Fibroblast of skin of left quadriceps (primary cell): ENCODE data around the gene IGSF5.
"Not testable (repeated sequence)": the region's sequence is repeated elsewhere in the genome, so short reads cannot be mapped to it uniquely, and the experiment has no call there.

Experiments used
- DNase-seq, 2 experiments: peaks; one replicate each; pipeline ENCODE4 v3.0.0-alpha.2; 2013; ENCODE audit warnings: low read depth in 2 of 2

The IGSF5 gene

DNA sequence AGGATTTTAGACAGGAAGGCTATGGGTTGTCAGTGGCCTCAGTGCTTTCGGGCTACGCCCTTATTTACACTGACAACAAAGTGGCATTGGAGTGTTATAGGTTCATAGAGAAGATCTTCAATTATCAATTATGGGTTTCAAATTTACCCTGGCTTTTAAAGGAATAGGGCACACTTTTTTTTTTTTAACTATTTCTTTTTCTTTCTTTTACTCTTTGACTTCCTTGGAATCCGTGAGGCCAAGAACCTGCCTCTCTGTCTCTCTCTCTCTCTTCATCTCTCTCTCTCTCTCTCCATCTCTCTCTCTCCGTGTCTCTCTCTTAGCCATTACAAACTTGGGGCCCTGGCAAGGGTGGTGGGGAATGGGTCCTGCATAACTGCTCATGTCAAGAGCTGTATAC is at the start of gene IGSF5:
Gene IGSF5, plus strand, starts transcription at position 301 of the 400 bp plus-strand sequence. CDS start 327 bp downstream, outside the sequence.
- DNase-seq: not testable (repeated sequence)

DNA sequence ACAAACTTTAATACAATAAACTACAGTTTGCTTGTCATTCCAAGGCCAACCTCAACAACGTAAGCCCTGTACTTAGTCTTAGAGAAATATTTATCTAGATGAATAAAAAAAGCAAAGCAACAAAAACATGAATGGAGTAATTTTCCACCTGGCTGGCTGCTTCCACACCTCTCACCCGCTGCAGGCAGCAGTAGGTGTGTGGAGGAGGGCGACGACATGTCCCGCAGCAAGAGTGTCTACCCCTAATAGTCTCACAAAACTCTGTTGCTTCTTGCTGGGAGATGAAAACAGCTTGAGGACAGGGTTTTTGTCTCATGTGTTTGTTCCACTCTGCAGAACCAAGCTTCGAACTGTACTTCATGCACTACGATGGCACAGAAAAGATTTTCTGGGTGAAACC is 48.8 kb upstream of the IGSF5 start:
- DNase-seq: no peak

DNA sequence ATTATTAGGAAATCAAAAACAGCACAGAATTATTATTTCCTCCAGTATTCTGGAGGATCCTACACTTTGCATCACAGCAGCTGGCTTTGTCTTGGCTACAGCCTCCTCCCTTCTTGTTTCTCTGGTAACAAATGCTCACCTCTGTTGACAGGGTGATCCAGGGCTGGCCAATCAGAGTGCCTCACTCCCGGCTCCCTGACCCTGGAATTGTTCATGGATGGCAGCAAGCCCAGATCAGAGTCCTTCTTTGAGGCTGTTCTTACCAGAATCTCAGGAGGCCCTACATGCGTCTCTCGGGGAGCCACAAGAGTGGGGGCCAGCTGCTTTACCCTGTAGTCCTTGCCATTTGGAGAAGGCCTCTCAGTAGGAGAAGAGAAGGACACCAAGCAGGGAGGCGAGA is 48.4 kb upstream of the IGSF5 start:
- DNase-seq: no peak

DNA sequence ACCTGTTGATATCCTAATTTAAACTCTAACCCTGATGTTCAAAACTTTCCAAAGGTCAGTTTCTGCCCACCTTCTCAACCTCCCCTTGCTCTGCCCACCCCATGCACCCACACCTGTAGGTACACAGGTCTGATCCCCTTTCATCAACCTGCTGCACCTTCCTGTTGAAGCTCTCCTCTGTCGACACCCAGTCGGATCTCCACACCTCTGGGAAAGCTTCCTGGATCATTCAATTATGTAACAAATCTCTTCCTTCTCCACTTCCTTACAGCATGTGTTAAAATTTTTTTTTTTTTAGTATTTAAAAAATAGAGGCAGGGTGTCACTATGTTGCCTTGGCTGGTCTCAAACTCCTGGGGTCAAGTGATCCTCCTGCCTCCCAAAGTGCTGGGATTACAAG is 44.7 kb upstream of the IGSF5 start:
- no peak for DNase-seq

DNA sequence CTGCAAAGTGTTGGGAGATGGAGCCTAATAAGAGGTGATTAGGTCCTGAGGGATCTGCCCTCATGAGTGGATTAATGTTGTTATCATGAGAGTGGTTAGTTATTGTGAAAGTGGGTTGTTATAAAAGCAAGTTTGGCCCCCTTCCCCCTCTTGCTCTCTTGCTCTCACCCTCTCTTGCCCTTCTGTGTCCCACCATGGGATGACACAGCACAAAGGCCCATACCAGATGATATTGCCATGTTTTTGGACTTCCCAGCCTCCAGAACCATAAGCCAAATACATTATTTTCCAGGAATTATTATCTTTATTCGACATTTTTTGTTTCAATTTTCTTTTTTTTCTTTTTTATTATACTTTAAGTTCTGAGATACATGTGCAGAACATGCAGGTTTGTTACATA is 41.4 kb upstream of the IGSF5 start:
- DNase-seq: no peak

DNA sequence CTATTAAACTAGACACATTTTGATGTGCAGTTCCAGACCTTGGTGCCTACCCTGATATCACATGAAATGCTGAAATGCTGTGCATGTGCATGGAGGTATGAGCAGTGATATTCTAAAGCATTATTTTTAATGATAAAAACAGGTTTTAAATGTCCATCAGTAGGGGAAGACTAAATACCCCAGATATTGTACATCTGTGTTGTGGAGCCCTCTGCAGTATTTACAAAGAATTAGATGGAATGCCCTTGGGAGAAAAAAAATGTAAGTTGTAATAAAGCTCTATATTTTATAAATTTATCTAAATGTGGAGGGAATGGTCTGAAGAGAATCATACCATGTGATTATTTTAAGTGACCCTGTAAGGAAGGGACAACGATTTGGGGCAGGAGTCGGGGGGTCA is 39.1 kb upstream of the IGSF5 start:
- peak; percentile 3 to 6 for DNase-seq

DNA sequence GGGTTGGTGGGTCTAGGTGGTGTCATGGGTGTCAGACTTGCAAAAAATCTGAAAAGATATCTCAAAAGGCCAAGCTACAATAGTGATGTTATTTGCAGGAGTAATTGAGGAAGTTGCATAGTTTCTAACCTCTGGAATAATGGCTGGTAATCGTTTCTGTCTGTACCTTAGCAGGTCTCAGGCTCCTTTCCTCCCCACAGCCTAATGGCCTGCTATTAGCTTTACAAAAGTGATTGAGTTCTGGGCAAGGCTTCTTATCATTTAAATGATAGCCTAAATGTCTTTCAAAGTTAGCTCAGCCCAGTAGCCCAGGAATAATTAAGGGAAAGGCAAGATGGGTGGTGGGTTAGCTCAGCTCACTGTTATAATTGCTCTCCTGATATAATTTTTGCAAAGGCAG is 37.7 kb upstream of the IGSF5 start:
- no peak for DNase-seq

DNA sequence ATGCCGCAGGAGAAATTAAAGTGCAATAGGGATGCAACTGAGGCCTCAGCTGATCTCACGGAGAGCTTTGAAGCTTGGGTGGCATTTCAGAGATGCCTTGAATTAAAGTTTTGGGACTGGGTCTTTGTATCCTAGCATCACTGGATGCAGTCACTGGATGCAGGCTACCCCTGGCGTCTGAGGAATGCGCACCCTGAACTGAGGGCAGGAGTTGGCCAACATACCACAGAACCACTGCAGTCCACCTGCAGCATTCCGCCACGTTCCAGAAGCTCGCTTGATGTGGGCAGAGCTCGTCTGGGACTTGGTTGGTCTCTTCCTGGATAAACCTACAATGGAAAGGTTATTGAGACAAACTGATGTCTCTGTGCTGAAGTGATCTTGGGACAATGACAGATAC is 34.1 kb upstream of the IGSF5 start:
- DNase-seq: no peak

DNA sequence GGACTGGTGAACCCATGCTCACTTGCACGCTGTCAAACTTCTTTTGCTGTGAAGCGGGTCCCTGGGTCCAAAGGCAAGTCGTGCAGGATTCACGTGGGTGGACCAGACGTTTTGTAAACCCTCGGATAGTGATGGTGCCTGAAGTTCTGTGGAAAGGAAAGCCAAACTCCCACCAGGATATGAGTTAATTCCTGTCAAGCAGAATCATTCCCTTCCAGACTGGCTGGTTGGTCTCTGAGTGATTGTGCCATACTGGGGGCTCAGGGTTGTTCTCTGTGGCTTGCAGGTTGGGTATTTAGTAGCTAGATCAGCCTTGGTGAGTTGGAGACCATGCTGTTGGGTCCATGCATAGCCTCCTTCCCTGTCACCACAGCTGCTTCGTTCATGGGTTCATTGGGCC is 32.7 kb upstream of the IGSF5 start:
- no peak for DNase-seq

DNA sequence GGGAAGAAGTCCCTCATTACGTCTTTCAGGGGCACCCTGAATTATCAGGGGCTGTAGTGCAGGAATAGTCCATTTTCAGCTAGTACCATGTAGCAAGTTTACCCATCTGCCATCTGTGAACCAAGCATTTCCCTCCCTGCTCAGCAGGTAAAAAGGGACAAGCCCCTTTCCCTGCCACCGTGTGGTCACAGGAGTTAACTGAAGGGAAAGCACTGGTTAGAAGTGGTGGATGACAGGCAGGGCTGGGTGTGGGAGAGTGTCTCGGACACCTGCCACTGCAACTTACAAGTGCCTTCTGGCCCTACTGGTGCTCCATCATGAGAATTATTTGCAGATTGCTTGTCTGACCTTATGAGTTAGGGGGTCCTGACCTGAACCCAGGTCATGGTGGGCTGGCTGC is 32.0 kb upstream of the IGSF5 start:
- no peak for DNase-seq

DNA sequence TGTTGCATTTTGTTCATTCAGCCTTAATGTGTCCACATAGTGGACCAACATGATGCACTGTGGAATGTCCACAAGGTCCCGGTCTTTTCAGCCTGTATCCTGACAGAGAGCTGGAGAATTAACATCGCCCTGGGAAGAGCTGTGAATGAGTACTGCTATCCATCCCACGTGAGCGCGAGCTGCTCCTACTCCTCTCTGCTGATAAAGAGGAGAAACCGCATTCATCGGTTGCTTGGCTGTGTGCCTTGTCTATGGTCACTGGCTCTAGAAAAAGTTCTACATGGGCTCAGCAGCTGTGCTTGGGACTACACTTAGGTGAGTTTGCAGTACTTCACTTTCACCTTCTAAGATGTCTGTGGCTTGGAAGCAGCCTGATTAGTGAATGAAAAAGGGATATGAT is 31.1 kb upstream of the IGSF5 start:
- no peak for DNase-seq

DNA sequence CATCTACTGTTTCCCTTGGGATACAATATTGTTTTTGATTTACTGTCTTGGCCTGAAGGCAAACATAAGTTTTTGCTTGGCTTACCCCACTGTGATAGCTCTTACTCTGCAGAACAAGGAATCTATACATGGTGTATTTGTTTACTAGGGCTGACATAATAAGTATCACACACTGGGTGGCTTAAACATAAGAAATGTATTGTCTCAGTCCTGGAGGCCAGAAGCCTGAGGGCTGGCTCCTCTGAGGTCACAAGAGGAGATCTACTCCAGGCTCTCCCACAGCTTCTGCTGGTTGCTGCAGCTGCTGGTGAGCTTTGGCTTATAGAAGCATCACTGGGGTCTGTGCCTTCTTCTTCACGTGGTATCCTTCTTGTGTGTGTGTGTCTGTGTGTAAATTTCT is 30.7 kb upstream of the IGSF5 start:
- no peak for DNase-seq

DNA sequence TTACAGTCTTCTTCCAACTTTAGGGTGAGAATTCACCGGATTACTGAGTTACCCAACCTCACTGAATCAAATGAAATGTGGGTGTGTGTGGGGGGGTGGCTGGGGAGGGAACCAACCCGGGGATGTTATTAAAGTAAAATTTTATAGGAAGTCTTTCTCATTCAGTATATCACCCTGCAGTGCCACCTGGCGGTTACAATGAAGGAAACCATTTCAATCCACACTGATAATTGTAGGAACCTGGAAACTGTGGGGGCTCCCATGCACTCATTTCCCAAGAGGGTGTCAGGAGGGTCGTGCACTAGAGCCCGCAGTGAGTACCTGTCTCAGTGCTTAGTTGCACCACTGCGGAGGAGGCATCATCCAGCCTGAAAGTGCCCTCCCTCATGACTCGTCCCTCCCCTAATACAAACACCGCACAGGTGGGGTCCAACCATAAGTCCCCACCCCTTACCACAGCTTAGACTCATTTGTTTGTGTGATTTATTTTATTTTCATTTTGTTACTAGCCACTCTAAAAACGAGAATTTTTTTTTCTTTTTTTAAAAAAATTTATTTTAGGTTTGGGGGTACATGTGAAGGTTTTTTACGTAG is 29.1 kb upstream of the IGSF5 start:
- DNase-seq: peak; percentile 11 to 15

DNA sequence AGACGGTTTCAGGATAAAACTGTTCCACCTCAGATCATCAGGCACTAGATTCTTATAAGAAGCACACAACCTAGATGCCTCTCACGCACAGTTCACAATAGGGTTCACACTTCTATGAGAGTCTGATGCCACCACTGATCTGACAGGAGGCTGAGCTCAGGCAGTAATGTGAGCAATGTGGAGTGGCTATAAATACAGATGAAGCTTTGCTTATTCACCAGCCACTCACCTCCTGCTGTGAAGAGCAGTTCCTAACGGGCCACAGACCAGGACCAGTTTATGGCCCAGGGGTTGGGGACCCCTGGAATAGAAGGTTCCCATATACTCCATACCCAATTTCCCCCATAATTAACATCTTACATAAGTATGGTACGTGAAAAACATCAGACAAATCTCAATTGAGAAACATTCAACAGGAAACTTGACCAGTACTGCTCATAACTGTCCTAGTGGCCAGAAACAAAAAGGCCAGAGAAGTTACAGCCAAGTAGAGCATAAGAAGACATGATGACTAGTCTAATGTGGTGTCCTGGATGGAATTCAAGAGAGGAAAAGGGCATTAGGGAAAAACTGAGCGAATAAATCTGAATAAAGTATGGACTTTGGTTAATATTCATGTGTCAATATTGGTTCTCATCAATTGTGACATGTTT is 24.7 kb upstream of the IGSF5 start:
- no peak for DNase-seq

DNA sequence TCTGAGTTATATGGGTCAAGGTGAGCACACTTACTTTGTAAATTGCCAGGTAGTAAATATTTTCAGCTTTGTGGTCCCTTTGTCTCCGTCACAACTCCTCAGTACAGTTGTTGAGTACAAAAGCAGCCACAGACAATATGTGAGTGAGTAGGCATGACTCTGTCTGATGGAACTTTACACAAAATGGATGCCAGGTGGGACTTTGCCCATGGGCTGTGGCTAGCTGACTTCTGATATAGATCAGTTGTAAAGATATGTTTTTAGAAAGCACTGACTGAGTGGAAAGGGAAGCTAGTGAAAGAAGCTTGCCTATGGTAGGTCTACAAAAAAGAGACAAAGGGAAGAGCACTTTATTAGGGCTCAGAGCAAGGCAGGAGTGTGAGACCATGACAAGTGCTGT is 23.1 kb upstream of the IGSF5 start:
- no peak for DNase-seq

DNA sequence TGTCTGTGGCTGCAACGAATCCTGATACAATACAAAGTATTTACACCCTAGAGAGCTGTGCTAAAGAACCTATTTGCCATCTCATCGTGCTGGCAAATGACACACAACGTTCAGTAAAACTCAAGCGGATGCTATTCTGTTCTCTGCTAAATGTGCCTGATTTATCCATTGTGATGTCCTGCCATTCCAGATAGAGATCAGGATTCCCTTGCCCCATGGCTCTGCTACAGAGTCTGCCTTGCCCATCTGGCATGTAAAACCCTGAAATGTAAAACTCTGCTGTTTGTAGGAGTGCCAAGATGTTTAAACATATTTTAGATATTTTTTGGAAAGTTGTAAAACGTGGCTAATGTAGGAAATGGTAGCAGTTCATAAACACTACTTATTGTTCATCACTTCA is 20.0 kb upstream of the IGSF5 start:
- no peak for DNase-seq

DNA sequence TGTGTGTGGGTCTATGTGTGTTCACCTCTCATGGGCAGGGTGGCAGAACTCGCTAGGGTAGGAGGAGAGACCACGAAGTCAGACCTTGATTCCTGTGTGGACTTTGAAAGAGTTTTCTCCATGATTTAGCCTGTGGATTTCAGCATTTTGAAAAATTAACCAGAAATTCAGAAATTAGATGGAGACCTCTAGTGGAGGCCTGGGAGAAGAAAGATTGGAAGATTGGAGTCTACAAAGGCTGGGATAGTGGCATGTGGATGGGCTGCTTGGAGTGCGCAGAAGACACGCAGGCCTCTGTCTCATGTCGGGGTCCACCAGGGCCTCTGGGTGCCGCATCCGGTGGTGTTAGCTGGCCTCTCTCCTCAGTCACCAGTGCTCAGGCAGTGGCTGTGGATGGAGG is 18.9 kb upstream of the IGSF5 start:
- no peak for DNase-seq

DNA sequence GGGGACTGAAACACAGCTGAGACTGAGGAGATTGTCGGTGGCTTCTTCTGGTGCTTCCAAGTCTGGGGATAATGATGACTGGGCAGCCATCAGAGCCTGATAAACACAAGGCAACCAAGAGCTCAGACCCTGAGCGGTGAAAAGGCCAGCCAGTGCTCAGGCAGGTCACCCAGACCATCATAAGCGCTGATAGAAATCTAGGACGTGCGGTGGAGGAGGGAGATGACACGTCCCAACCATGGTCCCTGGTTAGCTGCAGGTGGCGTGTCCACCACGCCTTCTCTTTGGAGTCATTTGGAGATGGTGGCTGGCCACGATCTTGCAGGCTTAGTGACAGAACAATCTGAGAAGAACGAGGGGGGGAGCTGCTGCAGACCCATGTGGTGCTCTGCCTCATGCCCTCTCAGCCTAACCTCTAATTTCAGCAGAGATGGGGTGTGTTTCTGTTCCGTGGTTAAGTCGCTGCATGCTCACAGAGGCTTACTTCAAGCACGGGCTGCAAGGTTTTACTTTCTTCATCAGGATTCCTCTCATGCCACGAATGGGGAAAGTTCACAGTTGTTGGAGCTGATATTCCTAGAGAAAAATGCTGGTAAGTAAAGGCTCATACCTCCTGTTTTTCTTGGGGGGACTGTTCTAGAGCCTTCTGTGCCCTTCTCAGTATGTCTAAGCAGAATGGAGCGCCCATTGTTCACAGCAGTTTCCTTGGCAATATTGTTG is 17.4 kb upstream of the IGSF5 start:
- DNase-seq: no peak

DNA sequence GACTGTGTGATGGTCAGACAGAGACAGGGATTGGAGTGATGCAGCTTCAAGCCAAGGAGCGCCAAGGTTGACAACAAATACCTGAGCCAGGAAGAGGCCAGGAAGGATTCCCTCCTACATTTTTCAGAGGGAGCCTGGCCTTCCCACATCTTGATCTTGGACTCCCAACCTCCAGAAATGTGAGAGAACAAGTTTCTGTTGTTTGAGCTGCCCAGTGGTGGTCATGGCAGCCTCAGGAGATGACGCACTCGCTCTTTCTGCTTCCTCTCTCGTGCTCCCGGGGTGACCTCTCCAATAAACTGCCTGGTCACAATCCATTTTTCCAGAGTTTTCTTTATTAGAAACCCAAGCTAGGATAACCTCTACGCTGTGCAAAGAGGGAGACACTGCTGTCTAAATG is 16.6 kb upstream of the IGSF5 start:
- no peak for DNase-seq

DNA sequence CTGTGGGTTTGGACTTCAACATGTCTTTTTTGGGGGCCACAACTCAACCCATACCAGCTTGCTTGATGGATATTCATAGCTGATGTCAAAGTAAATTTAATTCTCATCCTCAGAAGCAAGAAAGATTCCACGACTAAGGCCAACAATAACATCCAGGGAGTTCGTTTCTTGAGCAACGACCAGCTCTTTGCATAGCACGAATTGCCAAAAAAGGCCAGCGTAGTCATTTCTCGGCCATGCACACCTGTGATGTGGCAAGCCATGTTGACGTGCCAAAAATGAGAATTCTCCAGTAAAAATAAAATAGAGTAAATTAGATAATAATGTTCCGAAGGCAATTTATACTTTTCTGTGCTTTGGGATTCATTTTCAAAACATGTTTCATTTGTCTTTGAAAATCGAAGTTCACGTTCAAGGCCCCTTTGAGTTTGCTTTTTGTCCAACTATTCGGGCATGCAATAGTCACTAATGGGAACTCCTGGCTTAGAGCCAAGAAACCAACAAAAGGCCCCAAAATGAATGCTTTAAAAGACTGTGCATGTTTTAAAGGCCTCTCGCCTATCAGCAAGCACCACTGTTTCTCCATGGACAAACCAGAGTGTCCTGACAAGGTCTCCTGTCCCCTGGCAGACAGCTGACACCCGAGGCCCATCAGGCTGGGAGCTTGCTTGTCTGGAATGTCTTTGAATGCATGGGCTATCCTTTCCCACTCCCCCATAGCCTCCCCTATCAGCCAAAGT is 14.4 kb upstream of the IGSF5 start:
- DNase-seq: no peak

DNA sequence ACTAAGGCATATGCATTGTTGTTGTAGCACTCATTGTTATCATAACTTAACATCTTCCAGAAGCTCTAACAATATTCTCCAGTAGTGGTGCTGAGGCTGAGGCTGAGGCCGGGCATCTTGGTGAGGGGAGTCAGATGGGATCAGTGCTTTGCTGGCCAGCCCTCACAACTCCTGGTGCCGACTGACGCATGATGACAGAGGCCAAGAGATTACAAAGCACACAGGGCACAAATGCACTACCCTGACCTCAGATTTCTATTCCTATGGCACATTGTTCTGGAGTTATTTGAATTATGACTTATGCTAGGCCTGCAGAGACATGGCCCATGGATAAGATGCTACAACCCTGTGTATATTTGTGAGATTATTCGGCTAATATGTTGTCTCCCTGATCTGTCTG is 8.3 kb upstream of the IGSF5 start:
- no peak for DNase-seq

DNA sequence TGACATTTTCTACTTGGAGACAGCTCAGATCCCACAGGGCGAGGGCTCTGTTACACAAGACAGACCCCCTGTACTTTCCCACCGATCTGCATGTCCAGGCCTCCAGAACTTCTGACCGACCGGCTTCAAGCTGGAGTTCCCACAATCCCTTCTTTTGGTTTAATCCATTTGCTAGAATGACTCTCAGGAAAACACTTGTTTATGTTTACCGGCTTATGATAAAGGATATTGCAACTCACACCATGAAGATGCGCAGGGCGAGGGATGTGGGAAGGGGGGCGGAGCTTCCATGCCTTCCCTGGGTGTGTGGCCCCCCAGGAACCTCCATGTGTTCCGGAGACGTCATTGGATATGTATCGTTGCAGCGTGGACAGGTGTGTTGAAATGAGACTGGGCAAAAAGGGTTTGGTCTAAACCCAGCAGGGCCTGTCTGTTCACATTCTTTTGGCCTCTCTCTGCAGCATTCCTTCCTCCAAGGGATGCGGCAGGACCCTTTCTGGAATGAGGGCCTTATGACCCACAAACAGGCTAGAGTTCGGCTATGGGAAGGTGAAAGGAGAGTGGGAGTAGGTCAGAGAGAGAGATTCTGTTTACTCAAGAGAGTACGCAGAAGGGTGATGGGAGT is 7.5 kb upstream of the IGSF5 start:
- no peak for DNase-seq
